Epithelial cell of esophagus (primary cell): Measurements from ENCODE around the gene EPHA3.
A peak's percentile ranks its signal among the peaks of the same experiment; 100 is the strongest.

Source experiments
- DNase-seq: peaks from one replicate; pipeline ENCODE4 v3.0.0; 2010; ENCODE audit warnings: low read depth
- H3K4me3 ChIP-seq: 2 replicates; pipeline ENCODE4 v1.5.1; 2011; ENCODE audit warnings: mild to moderate bottlenecking, low read length, control low read depth
- CTCF ChIP-seq: IDR thresholded peaks from 2 replicates; pipeline ENCODE4 v1.5.1; 2011; ENCODE audit warnings: low read depth, mild to moderate bottlenecking, low read length, control low read depth, inconsistent platforms; ENCODE audit not compliant: insufficient read depth; ENCODE audit errors: missing control alignments

The EPHA3 gene

DNA sequence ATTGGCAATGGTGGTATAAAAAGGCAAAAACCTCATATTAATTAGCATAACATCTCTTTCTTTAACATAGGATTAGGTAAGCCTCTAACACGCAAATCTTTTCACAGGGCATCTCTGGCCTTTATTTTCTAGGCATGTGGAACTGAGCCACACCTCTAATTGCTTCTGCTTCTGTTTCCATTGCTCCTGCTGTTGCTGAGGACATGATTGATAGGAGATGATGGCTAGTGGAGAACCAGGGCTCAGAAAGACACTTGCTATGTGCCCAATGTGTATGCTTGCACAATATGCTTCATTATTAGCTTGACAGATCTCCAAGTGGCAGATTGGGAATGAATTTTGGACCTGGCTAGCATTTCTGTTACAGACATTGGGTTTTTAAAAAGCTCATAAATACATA, 114.5 kb downstream of the EPHA3 start:
- no peak for TF ChIP-seq CTCF
- DNase-seq: no peak
- no peak overlapping the region for H3K4me3 ChIP-seq

DNA sequence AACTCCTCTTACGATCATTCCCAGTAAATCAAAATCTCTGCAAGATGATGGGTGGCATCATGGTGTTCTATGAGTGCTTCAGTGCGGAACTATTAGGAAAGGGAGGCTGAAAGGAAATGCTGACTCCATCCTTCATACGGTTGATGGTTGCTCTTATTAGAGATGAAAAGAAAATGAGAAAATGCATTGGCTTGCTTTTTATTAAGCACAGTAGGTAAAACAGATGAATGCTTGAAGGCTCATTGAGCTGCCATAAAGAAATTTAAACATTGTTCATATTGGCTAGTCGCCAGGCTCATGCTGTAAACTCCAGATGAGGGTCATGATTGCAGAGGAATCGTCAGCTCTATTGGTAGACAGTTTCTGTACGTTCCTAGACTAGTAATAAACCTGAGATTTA, 115.8 kb downstream of the EPHA3 start:
- DNase-seq: no peak
- no peak overlapping the region for H3K4me3 ChIP-seq
- no peak for TF ChIP-seq CTCF

- H3K4me3 ChIP-seq: no peak overlapping the region
These were observed 119.8 kb downstream of the EPHA3 start for GRCh38 chr3:89227218-89227617.

GRCh38 chr3:89227634-89228033, 120.2 kb downstream of the EPHA3 start:
- no peak overlapping the region for H3K4me3 ChIP-seq
- TF ChIP-seq CTCF: no peak
- DNase-seq: no peak

More at GRCh38 chr3:89227218-89227617, 119.8 kb downstream of the EPHA3 start:
- peak; percentile 61 for DNase-seq
- TF ChIP-seq CTCF: no peak

DNA sequence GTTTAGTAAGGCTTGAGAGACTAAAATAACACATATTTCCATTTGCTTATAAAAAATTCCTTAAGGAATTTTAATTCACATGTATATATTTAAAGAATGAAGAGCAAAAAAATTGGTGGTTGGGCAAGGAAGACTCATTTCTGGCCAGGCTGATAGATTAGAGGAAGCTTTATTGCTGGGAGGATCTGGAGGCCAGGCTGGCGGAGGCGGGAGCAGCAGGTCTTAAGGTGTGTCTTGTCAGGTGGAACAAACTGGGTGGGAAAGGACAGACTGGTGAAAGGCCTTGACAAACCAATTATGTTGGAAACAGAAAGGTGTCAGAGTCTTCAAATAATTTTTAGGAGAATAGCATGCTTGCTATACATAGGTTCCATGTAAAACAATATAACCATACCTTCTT, 124.7 kb downstream of the EPHA3 start:
- no peak overlapping the region for H3K4me3 ChIP-seq
- no peak for DNase-seq
- TF ChIP-seq CTCF: no peak

DNA sequence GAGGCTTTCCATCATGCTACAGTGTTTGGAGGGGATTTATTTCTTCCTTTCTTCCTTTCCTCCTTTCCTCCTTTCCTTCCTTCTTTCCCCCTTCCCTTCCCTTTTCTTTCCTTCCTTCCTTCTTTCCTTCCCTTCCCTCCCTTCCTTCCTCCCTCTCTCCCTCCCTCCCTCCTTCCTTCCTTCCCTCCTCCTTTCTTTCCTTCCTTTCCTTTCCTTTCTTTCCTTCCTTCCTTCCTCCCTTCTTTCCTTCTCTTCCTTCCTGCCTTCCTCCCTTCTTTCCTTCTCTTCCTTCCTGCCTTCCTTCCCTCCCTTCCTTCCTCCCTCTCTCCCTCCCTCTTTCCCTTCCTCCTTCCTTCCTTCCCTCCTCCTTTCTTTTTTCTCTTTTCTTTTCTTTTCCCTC, 127.2 kb downstream of the EPHA3 start:
- no peak for DNase-seq
- no peak for TF ChIP-seq CTCF
- H3K4me3 ChIP-seq: no peak overlapping the region

DNA sequence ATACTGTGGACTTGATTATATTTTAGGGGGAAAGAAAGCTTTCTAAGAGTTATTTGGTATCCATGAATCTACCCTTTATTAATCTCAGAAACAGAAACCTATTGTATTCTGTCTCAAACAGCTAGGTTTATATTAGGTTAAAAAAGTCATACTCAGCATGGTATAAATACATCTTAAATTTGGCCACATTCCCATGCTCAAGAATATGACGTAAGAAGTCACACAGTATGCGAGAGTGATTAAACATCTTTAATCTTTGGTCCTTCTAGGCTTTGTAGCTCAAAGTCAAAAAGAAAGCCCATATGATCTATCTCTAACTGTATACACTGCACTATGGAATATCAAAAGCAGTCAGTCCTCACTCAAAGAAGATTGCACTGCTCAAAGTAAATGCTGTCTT, 131.4 kb downstream of the EPHA3 start:
- H3K4me3 ChIP-seq: no peak overlapping the region
- TF ChIP-seq CTCF: no peak

More for the DNA sequence above, 131.4 kb downstream of the EPHA3 start:
- DNase-seq: no peak
